Body of pancreas (tissue), 4 donors: Measurements from ENCODE around the gene SLC23A2.

Source experiments
- POLR2A ChIP-seq, 3 donors: fragments of 450-650 bp; IDR thresholded peaks; one replicate each; pipeline ENCODE4 v1.6.1; 2016; ENCODE audit warnings: antibody characterized with exemption in 3 of 3, mild to moderate bottlenecking in 2 of 3
- TF ChIP-seq, protein P1 (sequence below), 7 experiments: fragments of 450-650 bp in 4 of 7; fragments of 200-600 bp in 3 of 7; sonication (generic) in 3 of 7; IDR thresholded peaks; one replicate each; pipeline ENCODE4 v1.5.1; 2016 to 2019; ENCODE audit warnings: antibody characterized with exemption in 7 of 7

- TF ChIP-seq, protein P1, sequence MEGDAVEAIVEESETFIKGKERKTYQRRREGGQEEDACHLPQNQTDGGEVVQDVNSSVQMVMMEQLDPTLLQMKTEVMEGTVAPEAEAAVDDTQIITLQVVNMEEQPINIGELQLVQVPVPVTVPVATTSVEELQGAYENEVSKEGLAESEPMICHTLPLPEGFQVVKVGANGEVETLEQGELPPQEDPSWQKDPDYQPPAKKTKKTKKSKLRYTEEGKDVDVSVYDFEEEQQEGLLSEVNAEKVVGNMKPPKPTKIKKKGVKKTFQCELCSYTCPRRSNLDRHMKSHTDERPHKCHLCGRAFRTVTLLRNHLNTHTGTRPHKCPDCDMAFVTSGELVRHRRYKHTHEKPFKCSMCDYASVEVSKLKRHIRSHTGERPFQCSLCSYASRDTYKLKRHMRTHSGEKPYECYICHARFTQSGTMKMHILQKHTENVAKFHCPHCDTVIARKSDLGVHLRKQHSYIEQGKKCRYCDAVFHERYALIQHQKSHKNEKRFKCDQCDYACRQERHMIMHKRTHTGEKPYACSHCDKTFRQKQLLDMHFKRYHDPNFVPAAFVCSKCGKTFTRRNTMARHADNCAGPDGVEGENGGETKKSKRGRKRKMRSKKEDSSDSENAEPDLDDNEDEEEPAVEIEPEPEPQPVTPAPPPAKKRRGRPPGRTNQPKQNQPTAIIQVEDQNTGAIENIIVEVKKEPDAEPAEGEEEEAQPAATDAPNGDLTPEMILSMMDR (IDR thresholded peaks at IDR 0.05): no peak
- no peak for TF ChIP-seq POLR2A (IDR thresholded peaks at IDR 0.05)
Measured at GRCh38 chr20:4957939-4958362, 43.4 kb downstream of the SLC23A2 start.
